Measurements from ENCODE around the gene ARHGAP26. TPM values are rescaled to one million over a fixed set of nuclear protein-coding genes. Genes with fewer than 3 reads are reported as not detected.

The ARHGAP26 gene
- total RNA-seq, 1 donor from 2014 or later = 75.0 TPM

DNA sequence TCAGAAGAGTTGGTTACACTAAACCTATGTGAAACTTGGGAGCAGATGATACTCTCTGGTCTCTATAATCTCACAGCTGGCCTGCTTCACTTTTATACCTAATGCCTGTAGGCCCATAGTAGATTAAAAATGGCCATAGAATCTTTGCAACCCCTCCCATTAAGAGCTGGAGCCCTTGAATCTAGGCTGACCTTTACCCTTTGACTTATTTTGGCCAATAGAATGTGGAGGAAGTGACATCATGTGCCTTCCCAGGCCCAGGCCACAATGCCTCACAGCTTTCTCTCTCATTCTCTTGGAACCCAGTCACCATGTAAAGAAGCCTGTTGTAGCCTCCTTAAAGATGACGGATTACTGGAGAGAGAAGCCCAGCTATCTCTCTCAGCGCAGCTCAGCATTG, 382.3 kb downstream of the ARHGAP26 start:
- no peak for DNase-seq (ENCODE audit: low spot score)

DNA sequence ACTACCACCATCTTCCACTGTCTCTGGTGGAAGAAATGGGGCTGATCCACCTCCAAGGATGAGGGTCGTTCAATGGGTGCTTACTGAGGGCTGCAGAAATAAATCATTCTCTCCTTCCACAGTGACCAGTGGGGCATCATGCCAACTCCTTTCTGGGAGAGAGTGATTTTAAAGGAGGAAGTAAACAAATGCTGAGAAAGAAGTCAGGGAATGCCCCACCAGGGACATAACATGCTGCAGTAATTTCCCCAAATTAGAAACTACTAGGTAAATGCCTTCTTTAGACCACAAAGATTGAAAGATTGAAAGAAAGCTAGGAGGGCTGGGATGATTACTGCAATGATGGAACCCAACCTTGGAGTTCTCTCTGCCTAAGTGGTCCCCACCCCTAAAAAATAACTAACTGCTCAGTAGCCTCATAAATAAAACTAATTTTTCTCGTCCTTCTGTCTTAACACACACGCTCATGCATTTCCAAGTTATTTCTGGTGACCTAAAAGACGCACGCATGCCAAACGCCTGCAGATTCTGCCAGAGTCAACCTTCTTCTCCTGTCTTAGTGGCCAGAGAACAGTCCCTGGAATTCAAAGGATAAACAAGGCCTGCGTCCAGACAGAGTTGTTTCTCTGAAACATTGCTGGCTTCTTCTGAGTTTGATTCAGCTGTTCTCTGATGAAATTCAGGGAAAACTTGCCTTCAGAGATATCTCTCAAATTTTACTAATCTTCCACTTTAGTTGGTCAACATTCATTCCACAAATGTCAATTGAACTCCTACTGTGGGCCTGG, 383.3 kb downstream of the ARHGAP26 start:
- no peak for DNase-seq (ENCODE audit: low spot score)

DNA sequence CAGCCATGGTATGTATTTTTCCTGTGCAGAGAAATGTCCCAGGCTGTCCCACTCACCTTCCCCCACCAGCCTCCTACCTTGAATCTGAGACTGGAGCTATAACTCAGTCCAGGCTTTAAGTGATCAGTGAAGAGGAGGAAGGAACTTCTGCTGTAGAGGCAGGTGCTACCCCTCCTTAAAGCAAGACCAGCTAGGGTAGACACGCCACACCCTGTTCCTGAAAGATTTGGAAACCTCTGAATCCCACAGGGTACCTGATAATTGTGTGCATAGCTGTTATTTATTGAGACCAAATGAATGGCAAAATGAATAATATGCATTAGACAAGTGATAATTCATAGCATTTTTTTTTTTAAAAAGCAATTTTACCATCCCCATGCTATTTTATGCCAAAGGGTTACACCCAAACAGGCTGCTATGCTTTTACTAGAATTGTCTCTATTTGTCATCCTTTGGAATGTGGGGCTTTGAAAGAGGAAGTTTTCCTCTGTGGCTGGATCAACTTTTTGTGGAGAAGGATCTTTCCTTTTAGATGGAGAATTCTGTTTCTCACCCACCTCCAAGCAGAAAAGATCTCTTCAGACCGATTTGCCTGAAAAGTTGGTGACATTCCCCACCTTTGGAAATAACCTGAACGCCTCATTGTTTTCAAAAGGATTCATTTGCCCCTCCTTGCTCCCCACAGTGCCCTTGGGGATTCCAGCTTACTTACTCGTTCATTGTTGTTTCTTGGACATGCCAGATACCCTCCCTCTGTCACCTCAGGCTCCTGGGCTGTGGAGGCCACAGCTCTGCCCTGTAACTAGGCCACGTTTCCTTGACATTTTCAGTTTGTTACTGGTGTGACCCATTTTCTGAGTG, 384.6 kb downstream of the ARHGAP26 start:
- DNase-seq (ENCODE audit: low spot score) = no peak

DNA sequence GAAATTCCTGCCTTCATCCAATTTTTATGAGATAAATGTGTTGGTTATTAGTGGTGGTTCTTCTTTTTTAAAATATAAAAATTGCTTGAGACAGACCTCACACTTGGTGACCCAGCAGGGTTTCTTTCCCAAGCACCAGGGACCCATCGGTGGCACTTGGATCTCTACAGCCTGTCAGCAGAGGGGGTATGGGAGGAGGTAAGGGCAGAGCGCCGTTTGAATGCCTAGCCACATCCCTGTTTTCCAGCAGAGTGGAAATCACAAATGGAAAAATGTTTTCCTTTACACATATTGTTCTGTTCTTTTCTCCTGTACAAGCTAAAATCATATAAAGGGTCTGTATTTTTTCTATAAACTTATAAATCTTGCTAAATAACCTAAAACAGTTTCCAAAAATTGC, 385.3 kb downstream of the ARHGAP26 start:
- DNase-seq (ENCODE audit: low spot score) = no peak

DNA sequence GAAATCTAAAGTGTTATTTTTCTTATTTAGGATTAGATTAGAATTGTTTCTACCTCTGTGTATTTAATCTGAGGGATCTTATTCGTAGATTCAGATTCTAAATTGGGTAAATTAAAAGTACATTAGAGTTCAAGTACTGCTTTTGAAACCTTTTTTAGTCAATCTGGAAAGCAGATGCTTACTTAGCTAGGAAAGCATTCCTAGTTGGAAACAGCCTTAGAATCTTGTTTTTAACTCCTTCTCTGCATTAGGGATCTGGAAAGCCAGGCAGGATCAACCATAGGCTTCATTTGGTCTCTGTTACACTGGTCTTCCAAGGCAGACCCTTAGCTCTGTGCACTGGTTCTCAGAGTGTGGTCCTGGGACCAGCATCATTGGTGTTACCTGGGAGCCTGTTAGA, 385.9 kb downstream of the ARHGAP26 start:
- no peak for DNase-seq (ENCODE audit: low spot score)

DNA sequence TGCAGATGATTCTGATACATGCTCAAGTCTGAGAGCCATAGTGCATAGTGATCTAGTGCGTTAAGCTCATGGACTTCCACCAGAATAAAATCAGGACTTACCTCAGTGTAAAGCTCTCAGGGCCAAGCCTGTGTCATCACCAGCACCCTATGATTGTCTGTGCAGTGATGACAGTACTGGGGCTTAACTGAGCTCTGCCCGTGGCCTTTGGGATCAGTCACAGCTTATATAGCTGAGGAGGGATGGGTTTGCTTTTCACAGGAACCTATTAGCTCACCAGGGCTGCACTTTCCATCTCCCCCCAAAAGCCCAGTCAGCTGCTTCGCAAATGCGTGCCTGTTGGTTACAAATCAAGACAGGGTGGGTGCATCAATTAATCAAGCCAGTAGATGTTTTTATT, 386.4 kb downstream of the ARHGAP26 start:
- no peak for DNase-seq (ENCODE audit: low spot score)

DNA sequence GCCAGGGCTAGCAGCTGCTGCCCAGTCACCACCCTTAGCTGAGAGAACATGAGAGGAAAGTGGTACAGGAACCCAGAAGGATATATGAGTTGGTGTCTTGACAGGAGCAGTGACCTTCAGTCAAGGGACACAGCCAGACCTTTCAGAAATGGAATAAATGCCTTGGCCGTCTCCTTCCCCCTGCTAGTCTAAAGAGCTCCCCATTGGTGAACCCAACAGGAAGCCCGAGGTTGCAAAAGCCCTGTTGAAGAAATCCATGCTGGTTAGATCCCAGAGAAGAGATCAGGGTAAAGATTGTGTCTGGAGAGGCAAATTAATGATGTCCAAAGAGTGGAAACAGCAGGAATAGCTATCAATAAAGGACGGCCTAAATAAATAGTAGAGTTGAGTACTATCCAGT, 388.9 kb downstream of the ARHGAP26 start:
- no peak for DNase-seq (ENCODE audit: low spot score)

DNA sequence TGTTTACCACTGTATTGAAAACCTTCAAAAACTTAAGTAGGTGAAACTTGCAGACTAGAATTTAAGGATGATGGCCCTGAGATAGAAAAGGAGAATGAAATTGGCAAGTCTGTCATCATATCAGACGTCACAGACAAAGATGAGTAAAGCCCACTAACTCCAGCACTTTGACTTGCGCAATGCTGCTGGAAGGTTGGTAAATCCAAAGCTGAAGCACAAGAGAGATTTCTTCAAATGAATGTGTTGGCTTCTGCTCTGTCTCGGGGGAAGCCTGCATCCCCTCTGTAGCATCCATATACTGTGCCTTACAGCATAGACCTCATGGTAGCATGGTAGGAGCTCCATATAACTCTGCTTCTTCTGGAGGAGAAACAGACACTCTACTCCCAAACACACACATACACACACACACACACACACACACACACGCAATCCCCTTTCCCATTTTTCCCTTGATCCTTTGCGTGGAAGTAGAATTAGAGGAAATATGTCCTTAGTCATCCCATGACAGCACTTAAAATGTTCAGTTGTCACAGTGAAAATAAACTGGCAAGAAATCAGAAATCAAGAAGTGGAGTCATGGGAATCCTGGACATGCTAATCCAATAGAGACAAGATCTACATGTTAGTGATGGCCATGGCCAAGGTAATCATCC, 391.8 kb downstream of the ARHGAP26 start:
- DNase-seq (ENCODE audit: low spot score) = no peak

DNA sequence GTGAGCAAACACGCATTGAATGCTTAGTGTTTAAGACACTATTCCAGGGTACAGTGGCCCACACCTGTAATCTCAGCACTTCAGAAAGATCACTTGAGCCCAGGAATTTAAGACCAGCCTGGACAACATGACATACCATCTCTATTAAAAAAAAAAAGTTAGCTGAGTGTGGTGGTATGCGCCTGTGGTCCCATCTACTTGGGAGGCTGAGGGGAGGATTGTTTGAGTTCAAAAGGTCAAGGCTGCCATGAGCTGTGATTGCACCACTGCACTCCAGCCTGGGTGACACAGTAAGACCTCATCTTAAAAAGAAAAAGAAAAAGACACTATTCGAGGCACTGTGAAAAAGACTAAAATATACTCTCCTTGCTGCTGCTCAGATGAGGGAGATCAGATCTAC, 392.6 kb downstream of the ARHGAP26 start:
- DNase-seq (ENCODE audit: low spot score) = no peak

DNA sequence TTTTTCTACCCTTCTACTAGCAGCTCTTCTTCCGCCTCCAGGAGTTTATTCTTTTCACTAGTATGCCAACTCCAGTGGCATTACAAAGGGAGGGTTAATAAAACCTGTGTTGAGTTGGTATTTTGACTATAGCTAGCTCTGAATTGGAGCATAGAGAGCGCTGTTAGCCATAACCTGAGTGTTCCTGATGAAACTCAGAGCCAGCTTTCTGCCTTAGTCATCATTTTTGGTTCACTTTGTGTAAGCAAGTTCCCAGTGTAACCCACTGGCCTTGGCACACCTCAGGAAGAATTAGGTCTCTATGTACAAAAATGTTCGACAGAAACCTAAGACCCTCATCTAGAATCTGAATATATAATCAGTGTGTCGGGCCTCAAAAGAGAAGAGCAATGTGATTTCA, 394.4 kb downstream of the ARHGAP26 start:
- DNase-seq (ENCODE audit: low spot score) = no peak

DNA sequence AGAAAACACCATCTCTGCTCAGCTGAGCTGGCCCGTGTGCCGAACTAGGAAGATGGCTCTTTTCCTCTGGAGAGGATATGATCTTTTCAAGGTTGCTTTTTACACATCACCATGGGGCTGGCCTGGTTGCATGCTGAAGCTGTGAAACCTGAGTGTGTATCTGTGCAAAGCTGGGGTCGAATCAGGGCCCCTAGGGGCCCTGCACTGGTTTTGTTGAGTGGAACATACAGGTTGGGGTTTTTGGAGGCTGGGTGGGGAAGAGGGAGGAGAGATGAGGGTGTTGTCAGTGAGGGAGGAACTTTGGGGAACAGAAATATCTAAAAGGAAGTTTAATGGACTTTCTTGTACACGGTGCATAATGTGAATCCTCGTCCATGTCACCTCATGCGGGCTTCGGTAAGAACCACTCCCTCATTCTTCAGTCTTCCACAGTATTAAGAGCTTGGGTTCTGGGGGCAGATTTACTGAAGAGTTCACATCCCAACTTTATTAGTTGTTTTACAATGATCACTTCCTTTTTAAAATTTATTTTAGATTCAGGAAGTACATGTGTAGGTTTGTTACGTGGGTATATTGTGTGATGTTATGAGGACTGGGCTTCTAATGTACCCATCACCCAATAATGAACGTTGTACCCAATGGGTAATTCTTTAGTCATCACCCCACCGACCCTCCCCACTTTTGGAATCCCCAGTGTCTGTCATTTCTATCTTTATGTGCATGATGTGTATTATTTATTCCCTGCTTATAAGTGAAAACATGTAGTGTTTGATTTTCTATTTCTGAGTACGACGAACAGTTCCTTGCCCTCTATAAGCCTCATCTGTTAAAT, 395.1 kb downstream of the ARHGAP26 start:
- no peak for DNase-seq (ENCODE audit: low spot score)

DNA sequence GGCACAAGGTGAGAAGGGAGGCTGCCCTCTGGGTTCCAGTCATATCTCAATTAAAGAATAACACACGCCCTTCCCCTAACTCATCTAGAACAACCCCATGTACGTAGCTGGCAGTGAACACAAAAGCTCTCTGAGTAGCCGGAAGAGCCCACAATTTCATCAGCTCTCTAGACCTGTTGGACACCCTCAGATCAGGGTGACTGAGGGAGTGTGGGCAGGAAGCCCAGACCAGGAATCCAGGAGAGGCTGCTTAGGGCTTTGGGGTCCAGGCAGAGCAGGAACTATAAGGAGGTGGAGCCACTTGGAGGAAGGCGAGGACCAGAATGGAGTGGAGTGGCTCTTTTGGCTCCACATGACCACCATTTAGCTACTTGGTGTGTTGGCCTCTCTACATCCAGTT, 395.9 kb downstream of the ARHGAP26 start:
- no peak for DNase-seq (ENCODE audit: low spot score)

DNA sequence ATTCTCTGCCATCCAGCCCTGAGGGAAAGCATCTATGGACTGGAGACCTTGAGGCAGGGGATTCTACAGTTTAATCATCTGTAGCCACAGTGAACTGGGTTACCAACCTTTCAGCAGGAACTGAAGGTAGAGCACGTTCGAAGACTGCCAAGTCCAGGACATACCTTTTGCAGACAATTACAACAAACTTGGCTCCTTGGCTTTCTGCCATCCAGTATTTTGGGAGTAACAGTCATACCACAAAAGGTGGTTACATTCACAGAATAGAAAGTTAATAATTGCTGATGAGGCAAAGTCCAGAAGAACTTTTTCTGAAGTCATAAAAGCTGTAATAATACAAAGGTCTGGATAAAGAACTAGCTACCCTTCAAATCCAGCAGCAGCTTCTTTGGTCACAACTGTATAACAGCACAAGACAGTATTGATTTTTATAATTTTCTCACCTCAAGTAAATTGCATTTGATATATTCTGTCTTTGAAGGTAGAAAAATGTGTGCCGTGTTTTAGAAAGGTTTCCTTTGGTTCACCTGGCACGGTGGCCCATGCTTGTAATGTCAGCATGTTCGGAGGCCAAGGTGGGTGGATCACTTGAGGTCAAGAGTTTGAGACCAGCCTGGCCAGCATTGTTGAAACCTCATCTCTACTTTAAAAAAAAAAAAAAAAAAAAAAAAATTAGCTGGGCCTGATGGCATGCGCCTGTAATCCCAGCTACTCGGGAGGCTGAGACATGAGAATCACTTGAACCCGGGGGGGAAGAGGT, 396.7 kb downstream of the ARHGAP26 start:
- no peak for DNase-seq (ENCODE audit: low spot score)

DNA sequence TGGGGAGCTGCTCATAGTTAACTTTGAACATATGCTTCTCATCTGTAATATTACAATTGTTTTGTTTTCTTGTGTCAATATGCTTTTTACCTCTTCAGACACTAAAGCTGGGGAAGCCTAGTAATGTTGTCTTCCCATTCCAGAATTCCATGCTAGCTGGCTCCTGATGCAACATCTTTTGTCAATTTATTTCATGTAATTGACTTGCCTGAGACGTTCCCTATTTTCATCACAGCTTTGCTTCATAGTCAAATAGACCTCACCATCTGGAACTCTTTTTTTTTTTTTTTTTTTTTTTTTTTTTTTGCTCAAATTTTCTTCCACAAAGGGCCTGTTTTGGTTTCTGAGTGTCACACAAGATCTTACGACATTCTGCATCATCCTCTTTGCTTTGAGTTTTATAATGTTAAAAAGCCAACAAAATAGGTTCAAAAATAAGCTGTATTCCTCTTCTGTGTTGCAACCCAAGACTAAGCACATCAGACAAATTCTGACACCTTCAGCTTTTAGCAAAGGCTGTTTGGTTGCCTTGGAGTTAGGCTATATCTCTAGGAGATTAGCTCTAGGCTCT, 398.1 kb downstream of the ARHGAP26 start:
- DNase-seq (ENCODE audit: low spot score) = no peak

DNA sequence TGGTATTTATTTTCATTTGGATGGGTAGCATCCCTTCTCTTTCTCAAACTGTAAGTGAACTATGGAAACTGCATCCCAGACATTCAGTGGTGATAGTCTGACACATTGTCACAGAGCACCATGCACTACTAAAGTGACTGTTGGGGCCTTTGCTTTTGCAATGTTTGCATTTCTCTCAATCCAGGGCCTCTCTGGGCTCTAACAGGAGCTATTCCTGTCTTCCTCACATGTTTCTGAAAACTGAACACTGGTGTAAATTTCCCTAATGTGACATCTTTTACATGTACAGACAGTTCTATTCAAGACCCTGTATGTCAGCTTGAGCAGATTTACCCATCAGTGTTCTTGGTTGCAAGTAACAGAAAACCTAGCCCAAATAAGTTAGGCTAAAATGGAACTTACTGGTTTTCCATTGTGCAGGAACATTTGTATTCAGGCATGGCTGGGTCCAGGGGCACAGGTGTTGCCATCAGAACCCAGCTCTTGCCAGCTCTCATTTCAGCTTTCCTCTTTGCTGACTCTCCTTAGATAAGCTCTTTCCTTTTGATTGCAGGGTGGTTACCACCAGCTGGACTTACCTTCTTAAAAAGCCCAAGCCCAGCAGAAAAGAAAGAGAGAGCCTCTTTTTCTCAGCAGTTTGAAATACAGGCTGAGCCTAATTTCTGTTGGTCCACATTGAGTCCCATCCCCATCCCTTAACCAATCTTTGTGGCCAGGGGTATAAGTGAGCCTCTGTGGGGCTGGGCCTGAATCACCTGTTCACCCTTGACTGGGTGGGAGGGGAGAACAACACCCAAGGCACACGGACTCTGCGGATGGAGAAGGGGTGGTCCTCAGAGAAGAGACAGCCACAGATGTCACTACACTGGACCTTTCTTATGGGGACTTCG, 399.0 kb downstream of the ARHGAP26 start:
- no peak for DNase-seq (ENCODE audit: low spot score)

DNA sequence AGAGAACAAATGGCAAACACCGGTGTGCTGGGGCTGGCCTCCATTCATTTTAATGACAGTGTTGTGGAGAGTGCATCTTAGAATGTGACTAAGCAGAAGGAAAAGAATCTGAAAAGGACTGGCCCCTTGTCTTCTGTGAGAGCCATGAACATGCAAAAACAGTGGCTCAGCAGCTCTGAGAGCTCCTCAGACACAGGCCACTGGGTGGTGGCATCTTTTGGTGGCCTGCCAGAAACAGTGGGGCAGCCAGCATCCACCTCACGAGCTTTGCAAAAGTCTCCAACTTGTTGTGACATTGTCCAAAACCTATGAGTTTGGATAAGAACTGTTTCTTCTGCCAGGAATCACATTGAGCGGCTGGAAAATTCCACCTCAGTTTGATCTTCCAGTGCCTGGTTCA, 399.9 kb downstream of the ARHGAP26 start:
- no peak for DNase-seq (ENCODE audit: low spot score)

DNA sequence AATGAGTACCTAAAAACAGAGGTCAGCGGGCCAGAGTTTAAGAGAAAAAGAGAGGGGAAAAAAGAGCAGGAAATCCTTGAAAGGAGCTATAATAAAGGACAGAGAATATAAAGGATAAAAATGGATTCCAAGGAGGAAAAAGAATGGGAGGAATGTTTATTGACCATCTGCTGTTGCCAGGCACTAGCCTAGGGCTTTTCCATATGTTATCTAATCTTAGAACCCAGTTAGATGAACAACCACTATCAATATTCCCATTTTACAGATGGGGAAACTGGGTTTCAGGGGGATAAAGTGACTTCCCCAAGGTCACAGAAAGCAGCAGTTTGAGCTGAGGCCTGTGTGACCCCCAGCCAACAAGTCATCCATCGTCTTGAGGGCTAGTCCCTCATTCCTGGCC, 400.8 kb downstream of the ARHGAP26 start:
- DNase-seq (ENCODE audit: low spot score) = no peak

DNA sequence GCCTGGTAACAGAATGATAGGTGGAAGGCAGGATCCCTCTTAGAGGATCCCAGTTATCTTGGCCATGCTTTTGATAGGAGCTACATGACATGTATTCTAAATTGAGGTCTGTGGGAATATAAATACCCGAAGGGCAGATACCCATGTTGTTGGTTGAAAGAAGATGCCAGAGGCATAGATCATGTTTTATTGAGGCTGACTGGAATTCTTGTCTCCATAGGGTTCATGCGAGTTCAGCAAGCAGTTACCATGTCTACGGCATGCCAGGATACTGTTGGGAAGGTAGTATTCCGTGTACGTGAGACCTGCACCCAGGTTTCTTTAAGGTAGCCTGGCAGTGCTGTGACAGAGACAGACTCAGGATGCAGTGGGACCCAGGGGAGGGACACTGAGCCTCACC, 402.6 kb downstream of the ARHGAP26 start:
- DNase-seq (ENCODE audit: low spot score) = no peak

Measured in mesenteric fat pad (tissue), 1 donor.